SK-N-SH (cell line): ENCODE data around the gene PAX3. TPM values are rescaled to one million over a fixed set of nuclear protein-coding genes. Genes with fewer than 3 reads are reported as not detected.

Source experiments
- CTCF ChIA-PET: fragments of 300-600, 350-600 bp; formaldehyde crosslinking; extraction: SDS; loops from one replicate; lab custom pipeline; 2021; lab: Yijun Ruan, JAX
- POLR2A ChIA-PET: fragments of 350-600 bp; sonication (Branson Sonifier 250); formaldehyde crosslinking; extraction: SDS; loops from one replicate; lab custom pipeline; 2020; ENCODE audit warnings: antibody characterized with exemption, inconsistent platforms; lab: Yijun Ruan, JAX
- DNase-seq: peaks from one replicate; pipeline ENCODE4 v3.0.0; 2012
- H2AFZ ChIP-seq: fragments of 200-600 bp; sonication (generic); 2 replicates; pipeline ENCODE4 v1.8.1; 2016; ENCODE audit warnings: antibody characterized with exemption, mild to moderate bottlenecking, low read depth
- H3F3A ChIP-seq: fragments of 200-600 bp; sonication (generic); replicated peaks from 2 replicates; pipeline ENCODE3; 2016; ENCODE audit warnings: antibody characterized with exemption, mild to moderate bottlenecking; ENCODE audit not compliant: insufficient read depth
- H3K27ac ChIP-seq, 2 experiments: fragments of 200-500 bp in 1 of 2; fragments of 200-600 bp in 1 of 2; sonication (Bioruptor generic) in 1 of 2; sonication (generic), shearing (Covaris generic) in 1 of 2; 2 replicates each; pipeline versions ENCODE4 v1.5.1 to v1.6.1; 2014 to 2016; ENCODE audit warnings: low read depth in 2 of 2, inconsistent platforms in 1 of 2, low read length in 1 of 2, mild to moderate bottlenecking in 1 of 2, mixed read lengths in 1 of 2
- H3K27me3 ChIP-seq: fragments of 200-600 bp; sonication (generic), shearing (Covaris generic); 2 replicates; pipeline ENCODE4 v1.6.1; 2016; ENCODE audit warnings: mixed run types; ENCODE audit not compliant: insufficient read depth
- H3K36me3 ChIP-seq, 2 experiments: fragments of 200-500 bp in 1 of 2; fragments of 200-600 bp in 1 of 2; sonication (Bioruptor generic) in 1 of 2; sonication (generic) in 1 of 2; replicated peaks in 1 of 2; 2 replicates each; pipeline versions ENCODE3 to v1.5.1; 2014 to 2016; ENCODE audit warnings: low read length in 1 of 2, mild to moderate bottlenecking in 1 of 2; ENCODE audit not compliant: insufficient read depth in 2 of 2, control insufficient read depth in 1 of 2
- H3K4me1 ChIP-seq, 2 experiments: fragments of 200-500 bp in 1 of 2; fragments of 200-600 bp in 1 of 2; sonication (Bioruptor generic) in 1 of 2; sonication (generic), shearing (Covaris generic) in 1 of 2; 2 replicates each; pipeline versions ENCODE4 v1.5.1 to v1.6.1; 2014 to 2016; ENCODE audit warnings: low read depth in 1 of 2, low read length in 1 of 2, mixed run types in 1 of 2; ENCODE audit not compliant: insufficient read depth in 2 of 2, control insufficient read depth in 1 of 2
- H3K4me2 ChIP-seq: fragments of 200-600 bp; sonication (generic), shearing (Covaris generic); 2 replicates; pipeline ENCODE4 v1.6.1; 2017; ENCODE audit warnings: mixed run types
- H3K4me3 ChIP-seq, 2 experiments: fragments of 200-500 bp in 1 of 2; fragments of 200-600 bp in 1 of 2; sonication (Bioruptor generic) in 1 of 2; sonication (generic), shearing (Covaris generic) in 1 of 2; 2 replicates each; pipeline versions ENCODE4 v1.5.1 to v1.8.1; 2014 to 2016; ENCODE audit warnings: low read depth in 2 of 2, inconsistent platforms in 1 of 2, low read length in 1 of 2, mild to moderate bottlenecking in 1 of 2, mixed read lengths in 1 of 2, moderate library complexity in 1 of 2
- H3K79me2 ChIP-seq: fragments of 200-600 bp; sonication (generic); 2 replicates; pipeline ENCODE4 v1.8.1; 2017; ENCODE audit warnings: mild to moderate bottlenecking; ENCODE audit not compliant: insufficient read depth
- H3K9ac ChIP-seq: fragments of 200-600 bp; sonication (generic); 2 replicates; pipeline ENCODE4 v1.6.1; 2017; ENCODE audit warnings: mixed run types
- H3K9me2 ChIP-seq: fragments of 200-600 bp; sonication (generic); 2 replicates; pipeline ENCODE4 v1.6.1; 2017; ENCODE audit warnings: mixed run types
- H3K9me3 ChIP-seq: fragments of 200-600 bp; sonication (generic); 2 replicates; pipeline ENCODE4 v1.6.1; 2017; ENCODE audit warnings: mixed run types, mild to moderate bottlenecking, moderate library complexity
- H4K20me1 ChIP-seq: fragments of 200-600 bp; sonication (generic); 2 replicates; pipeline ENCODE4 v1.6.1; 2017; ENCODE audit warnings: mild to moderate bottlenecking, mixed run types; ENCODE audit not compliant: insufficient read depth
- CHD2 ChIP-seq: fragments of 150-350 bp; IDR thresholded peaks from 2 replicates; pipeline ENCODE4 v1.6.1; 2018; ENCODE audit warnings: low read length; ENCODE audit not compliant: partially characterized antibody
- CTCF ChIP-seq: fragments of 200-600 bp; sonication (generic); IDR thresholded peaks from 2 replicates; pipeline ENCODE4 v1.6.1; 2017; ENCODE audit warnings: antibody characterized with exemption, mild to moderate bottlenecking, moderate library complexity
- EZH2phosphoT487 ChIP-seq: fragments of 200-600 bp; sonication (generic); IDR thresholded peaks from 2 replicates; pipeline ENCODE4 v1.6.1; 2017; ENCODE audit warnings: low read depth, mixed run types, mild to moderate bottlenecking, antibody characterized with exemption, moderate library complexity, borderline replicate concordance
- FOXJ3 ChIP-seq: sonication (generic); formaldehyde crosslinking; IDR thresholded peaks from 2 replicates; pipeline ENCODE4 v1.5.1; 2020; ENCODE audit warnings: mild to moderate bottlenecking, missing genetic modification reagents
- JUND ChIP-seq: IDR thresholded peaks from 2 replicates; pipeline ENCODE4 v1.4.0; 2012
- MXI1 ChIP-seq: IDR thresholded peaks from 2 replicates; pipeline ENCODE4 v1.6.1; 2012; ENCODE audit warnings: mild to moderate bottlenecking, low read depth, low read length, improper control_type of control experiment
- NFIC ChIP-seq: IDR thresholded peaks from 2 replicates; pipeline ENCODE4 v1.4.0; 2012; ENCODE audit warnings: borderline replicate concordance
- RXRA ChIP-seq: IDR thresholded peaks from 2 replicates; pipeline ENCODE4 v1.4.0; 2012; ENCODE audit warnings: low read depth, mild to moderate bottlenecking, borderline replicate concordance
- SMC3 ChIP-seq: IDR thresholded peaks from 2 replicates; pipeline ENCODE4 v1.6.1; 2012; ENCODE audit warnings: low read depth, low read length, improper control_type of control experiment
- ZBTB33 ChIP-seq: IDR thresholded peaks from 2 replicates; pipeline ENCODE4 v1.4.0; 2012; ENCODE audit warnings: low read depth, borderline replicate concordance
- WGBS: methylation state at CpG from one replicate; pipeline ENCODE4 v1.1.6; 2017; ENCODE audit warnings: low lambda C conversion rate; 5-methylcytosine and 5-hydroxymethylcytosine counted together
- polyA plus RNA-seq, 3 experiments: library from polyadenylated mRNA; depleted of rRNA; stranded (reverse); fragments of >200 nt; gene quantifications; 2 replicates each; pipeline ENCODE4 v1.2.3, GENCODE V29; 2012

The PAX3 gene
- polyA plus RNA-seq, 1 of the 3 experiments (the other 2 are of a cell fraction), result not detected

- Histone ChIP-seq H3K27me3 (peaks cover 55% of the 10 kb centered on the region), H2AFZ (no peak overlapping the region), H3F3A (no peaks in the 10 kb centered on the region), H3K9me3 (no peaks in the 10 kb centered on the region), H3K27ac (no peak overlapping the region), H3K9me2 (no peaks in the 10 kb centered on the region)
- TF ChIP-seq CTCF, result peak; percentile 17; the same call in 1 of the 2 replicates
- no peak for TF ChIP-seq CHD2
- TF ChIP-seq, all 33 proteins: peak for 1
- no peak overlapping the region for H3K4me2 ChIP-seq
- H3K36me3 ChIP-seq, result no peaks in the 10 kb centered on the region
- no peak overlapping the region for H3K4me3 ChIP-seq
- ChIA-PET CTCF (no interaction called here), POLR2A (no interaction called here)
- H3K79me2 ChIP-seq, result no peaks in the 10 kb centered on the region
- H3K9ac ChIP-seq, result no peak overlapping the region
- DNase-seq, result peak; percentile 32
- WGBS, result 49% methylated on average over 4 of the region's 4 CpGs
- H4K20me1 ChIP-seq, result no peaks in the 10 kb centered on the region; the same call in 1 of the 2 replicates
- peaks cover 0 to 7% of the 10 kb centered on the region in 2 experiments; a peak in 3 of 4 replicates for H3K4me1 ChIP-seq
These were observed 16.8 kb upstream of the PAX3 start for GRCh38 chr2:222315443-222316121.

DNA sequence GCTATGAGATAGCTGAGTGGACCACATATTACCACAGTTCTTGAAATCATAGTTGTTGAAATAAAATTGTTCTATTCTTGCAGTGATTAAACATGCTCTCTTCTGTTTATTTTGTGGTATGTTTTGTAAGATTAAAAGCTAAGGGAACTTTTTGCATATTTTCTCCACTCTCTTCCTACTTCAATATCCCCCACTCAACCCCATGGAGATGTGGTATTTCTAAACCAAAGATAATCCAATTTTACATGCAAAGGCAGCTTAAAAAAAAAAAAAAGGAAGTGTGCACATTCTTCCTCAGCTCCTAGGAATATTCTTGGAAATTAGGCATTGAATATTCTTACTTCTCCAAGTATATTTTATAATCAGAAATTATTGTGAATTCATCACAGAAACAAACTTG is 15.0 kb upstream of the PAX3 start:
- Histone ChIP-seq H3K4me3 (no peak overlapping the region), H3K27ac (no peak overlapping the region), H4K20me1 (no peaks in the 10 kb centered on the region; the same call in 1 of the 2 replicates), H3K4me2 (no peak overlapping the region), H3K9ac (no peak overlapping the region), H3K4me1 (peaks cover 0 to 7% of the 10 kb centered on the region in 2 experiments; a peak in 3 of 4 replicates), H3K9me2 (no peaks in the 10 kb centered on the region), H3K36me3 (no peaks in the 10 kb centered on the region), H3F3A (no peaks in the 10 kb centered on the region), H3K27me3 (peaks cover 69% of the 10 kb centered on the region), H3K79me2 (no peaks in the 10 kb centered on the region), H3K9me3 (no peaks in the 10 kb centered on the region), H2AFZ (no peak overlapping the region)
- ChIA-PET CTCF (interaction anchor here (1.0 to 3.4 kb wide), 7 partner anchors 18 to 301 kb away, joined by 3 to 18 read pairs (median 4); no protein-coding TSS in a partner anchor), POLR2A (no interaction called here)
- no peak for DNase-seq
- TF ChIP-seq SMC3 (no peak), JUND (no peak)

DNA sequence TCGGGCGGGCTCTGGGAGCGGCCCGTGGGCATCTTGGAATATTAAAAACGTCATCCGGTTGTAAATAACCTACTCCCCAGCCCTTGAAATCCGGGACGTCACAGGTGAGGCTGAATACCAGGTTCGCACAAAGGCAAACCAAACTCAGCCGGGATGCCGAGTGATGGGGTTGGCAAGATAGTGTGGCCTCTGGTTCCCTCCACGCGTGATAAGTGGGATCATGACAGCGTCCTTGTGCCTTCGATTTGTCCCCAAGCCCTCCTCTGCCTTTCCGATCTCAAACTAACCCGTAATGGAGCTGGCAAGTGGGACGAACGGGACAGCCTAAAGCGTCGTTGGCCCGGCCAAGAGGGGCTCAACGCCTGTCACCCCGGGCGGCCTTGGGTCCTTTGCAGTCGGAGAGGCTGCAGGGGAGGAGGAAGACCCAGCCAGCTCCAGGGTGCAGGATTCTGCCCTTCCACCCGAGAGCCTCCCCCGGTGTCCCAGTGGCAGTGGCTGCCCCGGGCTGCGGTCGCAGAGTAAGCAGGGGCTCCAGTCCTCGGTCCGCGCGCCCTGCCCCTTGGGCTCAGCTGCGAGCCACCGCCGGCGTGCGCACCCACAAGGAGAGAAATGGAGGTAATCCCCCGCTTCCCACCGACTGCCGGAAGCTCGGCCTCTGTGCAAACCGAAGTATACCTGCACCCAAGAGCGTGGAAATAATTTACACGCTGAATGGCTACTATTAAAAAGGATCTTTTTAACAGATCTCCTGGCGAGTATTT is 13.4 kb upstream of the PAX3 start:
- DNase-seq, result no peak
- Histone ChIP-seq H3K36me3 (no peaks in the 10 kb centered on the region), H3K27ac (no peak overlapping the region), H4K20me1 (no peaks in the 10 kb centered on the region; the same call in 1 of the 2 replicates), H3F3A (no peaks in the 10 kb centered on the region), H3K4me3 (no peak overlapping the region), H3K4me1 (no peaks in the 10 kb centered on the region; a peak in 2 of 4 replicates), H2AFZ (no peak overlapping the region), H3K4me2 (no peak overlapping the region), H3K9me2 (no peaks in the 10 kb centered on the region), H3K79me2 (no peaks in the 10 kb centered on the region), H3K27me3 (peaks cover 71% of the 10 kb centered on the region), H3K9ac (no peak overlapping the region), H3K9me3 (no peaks in the 10 kb centered on the region)
- POLR2A ChIA-PET, result no interaction called here
- CTCF ChIA-PET, result interaction anchor here (0.7 to 3.4 kb wide), 5 partner anchors 16 to 659 kb away, joined by 3 to 18 read pairs (median 4); no protein-coding TSS in a partner anchor
- no peak for TF ChIP-seq ZBTB33
- no peak for TF ChIP-seq NFIC
- 0 out of 2 replicates have a peak, but pooled peaks have one; percentile 41 for TF ChIP-seq EZH2phosphoT487
- TF ChIP-seq FOXJ3 (CRISPR knock-in tag), result 0 out of 2 replicates have a peak, but pooled peaks have one; percentile 26
- TF ChIP-seq MXI1, result no peak
- no peak for TF ChIP-seq RXRA
- 10% methylated on average over 36 of the region's 48 CpGs for WGBS
